Measurements from ENCODE around the gene TSPAN13. TPM values are rescaled to one million over a fixed set of nuclear protein-coding genes. Genes with fewer than 3 reads are reported as not detected.

Gene TSPAN13
- polyA plus RNA-seq, 1 donor from 2014 or later: 49.7 TPM

Other genes starting within 250 kb of the TSPAN13 start
- not detected for gene LRRC72, start 226.9 kb upstream of the TSPAN13 start, polyA plus RNA-seq (ENCODE audit: insufficient read depth, low read depth, low replicate concordance)
- gene ANKMY2, start 108.0 kb upstream of the TSPAN13 start, polyA plus RNA-seq (ENCODE audit: insufficient read depth, low read depth, low replicate concordance): 14.7 TPM
- 58.3 TPM for gene BZW2, start 107.6 kb upstream of the TSPAN13 start, polyA plus RNA-seq (ENCODE audit: insufficient read depth, low read depth, low replicate concordance)
- gene AGR2, start 51.2 kb downstream of the TSPAN13 start, polyA plus RNA-seq (ENCODE audit: insufficient read depth, low read depth, low replicate concordance): 2.0 TPM
- 0.78 TPM for gene AGR3, start 128.2 kb downstream of the TSPAN13 start, polyA plus RNA-seq (ENCODE audit: insufficient read depth, low read depth, low replicate concordance)